ENCODE results near the gene H19.

The H19 gene

DNA sequence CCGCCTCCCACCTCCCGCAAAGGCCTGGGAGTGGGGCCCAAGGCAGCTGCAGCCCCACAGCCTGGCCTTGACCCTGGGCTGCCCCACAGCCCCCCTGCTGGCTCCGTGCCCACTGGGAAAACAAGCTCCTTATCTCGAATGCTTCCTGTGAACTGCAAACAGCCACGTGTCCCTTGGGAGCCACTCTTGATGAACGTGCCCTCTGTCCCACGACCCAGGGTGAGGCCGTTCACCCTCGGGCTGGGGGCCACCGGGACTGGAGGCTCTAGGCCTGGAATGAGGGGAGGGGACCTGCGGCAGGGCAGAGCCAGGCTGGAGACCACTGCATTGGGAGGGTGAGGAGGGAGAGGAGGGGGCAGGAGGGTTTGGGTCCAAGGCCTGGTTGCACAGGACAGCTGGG, 9.5 kb downstream of the H19 start:
- H2AFZ ChIP-seq (ENCODE audit: insufficient read depth, low read length, poor library complexity) = no peak overlapping the region
- H3K9me3 ChIP-seq (ENCODE audit: insufficient read depth, low read depth, low read length) = no peaks in the 10 kb centered on the region
- no peak overlapping the region for H3K9ac ChIP-seq (ENCODE audit: low read length)
- no peak overlapping the region for H3K14ac ChIP-seq (ENCODE audit: low read length)
- H2BK5ac ChIP-seq (ENCODE audit: low read depth, low read length, poor library complexity) = no peak overlapping the region
- peaks cover 8 to 9% of the 10 kb centered on the region in 2 experiments for H3K4me1 ChIP-seq (ENCODE audit: control insufficient read depth in 1 of 2, insufficient read depth in 2 of 2, low read length in 2 of 2)
- H2AK5ac ChIP-seq (ENCODE audit: low read length) = no peak overlapping the region
- peaks cover 9% of the 10 kb centered on the region for H3K79me1 ChIP-seq (ENCODE audit: low read length)
- no peak overlapping the region for H2BK12ac ChIP-seq (ENCODE audit: low read length)
- H3K4ac ChIP-seq (ENCODE audit: low read depth, low read length) = no peak overlapping the region
- peak overlapping the region; percentile 79 for H4K91ac ChIP-seq (ENCODE audit: low read depth, low read length)
- no peaks in the 10 kb centered on the region for H3K27me3 ChIP-seq (ENCODE audit: insufficient read depth, low read length)
- no CpG with 5 or more reads among the region's 11 CpGs for WGBS (ENCODE audit: extremely low coverage, insufficient coverage, insufficient read length)
- no peaks in the 10 kb centered on the region for H3K36me3 ChIP-seq (ENCODE audit: control insufficient read depth in 1 of 2, insufficient read depth in 2 of 2, low read length in 2 of 2)
- no peak overlapping the region for H3K23ac ChIP-seq (ENCODE audit: low read length)
- H4K12ac ChIP-seq (ENCODE audit: low read depth, low read length) = no peak overlapping the region
- no peak overlapping the region for H3K4me3 ChIP-seq (ENCODE audit: low read depth, low read length)
- H3K18ac ChIP-seq (ENCODE audit: low read length) = no peak overlapping the region
- no peak overlapping the region for H4K8ac ChIP-seq (ENCODE audit: low read depth, low read length)
- H2BK120ac ChIP-seq (ENCODE audit: insufficient read depth, low read length, poor library complexity) = no peak overlapping the region
- no peaks in the 10 kb centered on the region for H3K79me2 ChIP-seq (ENCODE audit: control insufficient read depth, insufficient read depth, low read length, poor library complexity)
- no peak overlapping the region for H3K27ac ChIP-seq (ENCODE audit: low read depth, low read length)
- H3K4me2 ChIP-seq (ENCODE audit: low read length) = no peak overlapping the region
- DNase-seq = no peak

DNA sequence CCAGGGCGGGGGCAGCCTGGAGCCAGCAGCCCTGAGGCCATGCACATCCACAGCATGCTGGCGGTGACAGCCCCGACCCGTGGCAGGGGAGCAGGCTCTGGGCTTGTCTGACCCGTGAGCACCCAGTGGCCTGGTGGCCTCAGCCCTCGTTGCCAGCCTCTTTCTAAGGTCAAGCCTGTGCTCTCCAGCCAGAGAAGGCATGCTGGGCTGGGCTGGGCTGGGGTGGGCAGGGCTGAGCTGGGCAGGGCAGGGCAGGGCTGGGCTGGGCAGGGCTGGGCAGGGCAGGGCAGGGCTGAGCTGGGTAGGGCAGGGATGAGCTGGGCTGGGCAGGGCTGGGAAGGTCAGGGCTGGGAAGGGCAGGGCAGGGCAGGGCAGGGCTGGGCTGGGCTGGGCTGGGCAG, 10.6 kb downstream of the H19 start:
- Histone ChIP-seq H4K12ac (ENCODE audit: low read depth, low read length) (no peak overlapping the region), H3K79me2 (ENCODE audit: control insufficient read depth, insufficient read depth, low read length, poor library complexity) (no peaks in the 10 kb centered on the region), H2AFZ (ENCODE audit: insufficient read depth, low read length, poor library complexity) (no peak overlapping the region), H3K9ac (ENCODE audit: low read length) (no peak overlapping the region), H3K4me2 (ENCODE audit: low read length) (no peak overlapping the region), H3K4ac (ENCODE audit: low read depth, low read length) (no peak overlapping the region), H3K9me3 (ENCODE audit: insufficient read depth, low read depth, low read length) (no peaks in the 10 kb centered on the region), H4K91ac (ENCODE audit: low read depth, low read length) (no peak overlapping the region), H3K27ac (ENCODE audit: low read depth, low read length) (no peak overlapping the region), H3K18ac (ENCODE audit: low read length) (no peak overlapping the region), H3K4me1 (ENCODE audit: control insufficient read depth in 1 of 2, insufficient read depth in 2 of 2, low read length in 2 of 2) (peaks cover 7 to 9% of the 10 kb centered on the region in 2 experiments), H3K79me1 (ENCODE audit: low read length) (peaks cover 10% of the 10 kb centered on the region), H3K4me3 (ENCODE audit: low read depth, low read length) (no peak overlapping the region), H3K36me3 (ENCODE audit: control insufficient read depth in 1 of 2, insufficient read depth in 2 of 2, low read length in 2 of 2) (no peaks in the 10 kb centered on the region), H4K8ac (ENCODE audit: low read depth, low read length) (no peak overlapping the region), H3K27me3 (ENCODE audit: insufficient read depth, low read length) (no peaks in the 10 kb centered on the region), H3K14ac (ENCODE audit: low read length) (no peak overlapping the region), H2BK12ac (ENCODE audit: low read length) (no peak overlapping the region), H2AK5ac (ENCODE audit: low read length) (no peak overlapping the region), H2BK120ac (ENCODE audit: insufficient read depth, low read length, poor library complexity) (no peak overlapping the region), H2BK5ac (ENCODE audit: low read depth, low read length, poor library complexity) (no peak overlapping the region), H3K23ac (ENCODE audit: low read length) (no peak overlapping the region)
- DNase-seq = no peak
- WGBS (ENCODE audit: extremely low coverage, insufficient coverage, insufficient read length) = no CpG with 5 or more reads among the region's 6 CpGs

DNA sequence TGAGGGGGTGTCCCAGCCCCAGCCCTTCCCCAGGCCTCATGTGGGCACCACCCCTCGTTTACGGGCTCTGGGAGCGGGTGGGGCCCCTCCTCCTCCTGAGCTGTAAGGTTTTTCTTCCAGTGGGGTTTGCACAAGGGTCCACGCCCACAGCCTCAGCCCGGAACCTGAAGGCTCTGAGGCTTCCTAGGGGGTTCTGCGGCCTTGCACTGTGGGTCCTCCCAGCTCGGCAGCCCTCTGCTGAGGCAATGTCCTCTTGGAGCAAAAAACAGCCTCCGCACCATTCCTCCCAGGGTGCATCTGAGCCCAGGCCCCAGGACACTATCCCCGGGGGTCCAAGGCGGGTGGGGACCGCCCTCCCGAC, 14.1 kb downstream of the H19 start:
- no peak overlapping the region for H4K12ac ChIP-seq (ENCODE audit: low read depth, low read length)
- H3K23ac ChIP-seq (ENCODE audit: low read length) = no peak overlapping the region
- no peak for DNase-seq
- peak overlapping the region; percentile 85 for H4K8ac ChIP-seq (ENCODE audit: low read depth, low read length)
- no CpG with 5 or more reads among the region's 12 CpGs for WGBS (ENCODE audit: extremely low coverage, insufficient coverage, insufficient read length)
- peak overlapping the region; percentile 98 for H3K14ac ChIP-seq (ENCODE audit: low read length)
- H3K9me3 ChIP-seq (ENCODE audit: insufficient read depth, low read depth, low read length) = no peaks in the 10 kb centered on the region
- peaks cover 7% of the 10 kb centered on the region for H3K79me1 ChIP-seq (ENCODE audit: low read length)
- H3K27me3 ChIP-seq (ENCODE audit: insufficient read depth, low read length) = no peaks in the 10 kb centered on the region
- no peaks in the 10 kb centered on the region for H3K79me2 ChIP-seq (ENCODE audit: control insufficient read depth, insufficient read depth, low read length, poor library complexity)
- H2BK12ac ChIP-seq (ENCODE audit: low read length) = peak overlapping the region; percentile 98
- H3K4me1 ChIP-seq (ENCODE audit: control insufficient read depth in 1 of 2, insufficient read depth in 2 of 2, low read length in 2 of 2) = peaks cover 4% of the 10 kb centered on the region in 2 experiments
- peak overlapping the region; percentile 90 for H3K18ac ChIP-seq (ENCODE audit: low read length)
- peak overlapping the region; percentile 61 for H3K27ac ChIP-seq (ENCODE audit: low read depth, low read length)
- no peak overlapping the region for H3K9ac ChIP-seq (ENCODE audit: low read length)
- H2AK5ac ChIP-seq (ENCODE audit: low read length) = peak overlapping the region; percentile 99
- H3K4me2 ChIP-seq (ENCODE audit: low read length) = no peak overlapping the region
- no peak overlapping the region for H2AFZ ChIP-seq (ENCODE audit: insufficient read depth, low read length, poor library complexity)
- no peaks in the 10 kb centered on the region for H3K36me3 ChIP-seq (ENCODE audit: control insufficient read depth in 1 of 2, insufficient read depth in 2 of 2, low read length in 2 of 2)
- peak overlapping the region; percentile 83 for H3K4ac ChIP-seq (ENCODE audit: low read depth, low read length)
- peak overlapping the region; percentile 93 for H2BK5ac ChIP-seq (ENCODE audit: low read depth, low read length, poor library complexity)
- peak overlapping the region; percentile 99 for H4K91ac ChIP-seq (ENCODE audit: low read depth, low read length)
- H2BK120ac ChIP-seq (ENCODE audit: insufficient read depth, low read length, poor library complexity) = peak overlapping the region; percentile 90
- H3K4me3 ChIP-seq (ENCODE audit: low read depth, low read length) = no peak overlapping the region

- no peak overlapping the region for H2BK5ac ChIP-seq (ENCODE audit: low read depth, low read length, poor library complexity)
- H3K14ac ChIP-seq (ENCODE audit: low read length) = no peak overlapping the region
- no peak overlapping the region for H3K18ac ChIP-seq (ENCODE audit: low read length)
- H3K9ac ChIP-seq (ENCODE audit: low read length) = no peak overlapping the region
- H2BK12ac ChIP-seq (ENCODE audit: low read length) = no peak overlapping the region
- peaks cover 2 to 4% of the 10 kb centered on the region in 2 experiments for H3K4me1 ChIP-seq (ENCODE audit: control insufficient read depth in 1 of 2, insufficient read depth in 2 of 2, low read length in 2 of 2)
- no peak overlapping the region for H3K27ac ChIP-seq (ENCODE audit: low read depth, low read length)
- peak overlapping the region; percentile 83 for H3K4ac ChIP-seq (ENCODE audit: low read depth, low read length)
- H3K4me2 ChIP-seq (ENCODE audit: low read length) = no peak overlapping the region
- H3K79me2 ChIP-seq (ENCODE audit: control insufficient read depth, insufficient read depth, low read length, poor library complexity) = no peaks in the 10 kb centered on the region
- no peaks in the 10 kb centered on the region for H3K9me3 ChIP-seq (ENCODE audit: insufficient read depth, low read depth, low read length)
- peaks cover 7% of the 10 kb centered on the region for H3K79me1 ChIP-seq (ENCODE audit: low read length)
- H2AFZ ChIP-seq (ENCODE audit: insufficient read depth, low read length, poor library complexity) = no peak overlapping the region
- H2BK120ac ChIP-seq (ENCODE audit: insufficient read depth, low read length, poor library complexity) = peak overlapping the region; percentile 90
- H3K36me3 ChIP-seq (ENCODE audit: control insufficient read depth in 1 of 2, insufficient read depth in 2 of 2, low read length in 2 of 2) = no peaks in the 10 kb centered on the region
- no peak overlapping the region for H4K12ac ChIP-seq (ENCODE audit: low read depth, low read length)
- DNase-seq = no peak
- no peak overlapping the region for H3K23ac ChIP-seq (ENCODE audit: low read length)
- H4K91ac ChIP-seq (ENCODE audit: low read depth, low read length) = peak overlapping the region; percentile 99
- no peaks in the 10 kb centered on the region for H3K27me3 ChIP-seq (ENCODE audit: insufficient read depth, low read length)
- WGBS (ENCODE audit: extremely low coverage, insufficient coverage, insufficient read length) = no CpG with 5 or more reads among the region's 26 CpGs
- no peak overlapping the region for H4K8ac ChIP-seq (ENCODE audit: low read depth, low read length)
- no peak overlapping the region for H2AK5ac ChIP-seq (ENCODE audit: low read length)
- H3K4me3 ChIP-seq (ENCODE audit: low read depth, low read length) = no peak overlapping the region
These were observed 14.6 kb downstream of the H19 start for GRCh38 chr11:1982873-1983600.
